Measurements from ENCODE around the gene FAM53B.

Gene FAM53B

GRCh38 chr10:124637746-124638145 is 106.4 kb downstream of the FAM53B start:
- no peaks in the 10 kb centered on the region for H3K4me1 ChIP-seq (ENCODE audit: control insufficient read depth, insufficient read depth, low read length)
- no peak overlapping the region for H3K27ac ChIP-seq (ENCODE audit: low read length)
- H3K9me3 ChIP-seq (ENCODE audit: control insufficient read depth, insufficient read depth, low read length): no peaks in the 10 kb centered on the region
- H3K4me3 ChIP-seq (ENCODE audit: low read length): no peak overlapping the region
- no peak for DNase-seq (ENCODE audit: low read depth, low spot score)
- H3K36me3 ChIP-seq (ENCODE audit: control insufficient read depth, insufficient read depth, low read length): no peaks in the 10 kb centered on the region; the same call in 1 of the 2 replicates
- no peaks in the 10 kb centered on the region for H3K27me3 ChIP-seq (ENCODE audit: control insufficient read depth, insufficient read depth, low read length)
- WGBS (ENCODE audit: insufficient coverage, insufficient read length): no CpG with 5 or more reads among the region's 8 CpGs

- Histone ChIP-seq H3K27me3 (ENCODE audit: control insufficient read depth, insufficient read depth, low read length) (no peaks in the 10 kb centered on the region), H3K4me1 (ENCODE audit: control insufficient read depth, insufficient read depth, low read length) (no peaks in the 10 kb centered on the region), H3K4me3 (ENCODE audit: low read length) (no peak overlapping the region), H3K9me3 (ENCODE audit: control insufficient read depth, insufficient read depth, low read length) (no peaks in the 10 kb centered on the region), H3K36me3 (ENCODE audit: control insufficient read depth, insufficient read depth, low read length) (no peaks in the 10 kb centered on the region; the same call in 1 of the 2 replicates), H3K27ac (ENCODE audit: low read length) (no peak overlapping the region)
- no peak for DNase-seq (ENCODE audit: low read depth, low spot score)
- WGBS (ENCODE audit: insufficient coverage, insufficient read length): no CpG with 5 or more reads among the region's 14 CpGs
These were observed 107.0 kb downstream of the FAM53B start for GRCh38 chr10:124637091-124637700.

GRCh38 chr10:124636271-124636995 is 107.7 kb downstream of the FAM53B start:
- no peak overlapping the region for H3K4me3 ChIP-seq (ENCODE audit: low read length)
- no peaks in the 10 kb centered on the region for H3K4me1 ChIP-seq (ENCODE audit: control insufficient read depth, insufficient read depth, low read length)
- no peaks in the 10 kb centered on the region for H3K9me3 ChIP-seq (ENCODE audit: control insufficient read depth, insufficient read depth, low read length)
- H3K27ac ChIP-seq (ENCODE audit: low read length): no peak overlapping the region
- no peaks in the 10 kb centered on the region for H3K36me3 ChIP-seq (ENCODE audit: control insufficient read depth, insufficient read depth, low read length)
- no CpG with 5 or more reads among the region's 19 CpGs for WGBS (ENCODE audit: insufficient coverage, insufficient read length)
- H3K27me3 ChIP-seq (ENCODE audit: control insufficient read depth, insufficient read depth, low read length): no peaks in the 10 kb centered on the region
- DNase-seq (ENCODE audit: low read depth, low spot score): no peak

GRCh38 chr10:124632566-124632965 is 111.6 kb downstream of the FAM53B start:
- Histone ChIP-seq H3K4me1 (ENCODE audit: control insufficient read depth, insufficient read depth, low read length) (peaks cover 9% of the 10 kb centered on the region), H3K4me3 (ENCODE audit: low read length) (no peak overlapping the region), H3K9me3 (ENCODE audit: control insufficient read depth, insufficient read depth, low read length) (no peaks in the 10 kb centered on the region), H3K36me3 (ENCODE audit: control insufficient read depth, insufficient read depth, low read length) (no peaks in the 10 kb centered on the region), H3K27me3 (ENCODE audit: control insufficient read depth, insufficient read depth, low read length) (no peaks in the 10 kb centered on the region), H3K27ac (ENCODE audit: low read length) (no peak overlapping the region)
- DNase-seq (ENCODE audit: low read depth, low spot score): no peak
- WGBS (ENCODE audit: insufficient coverage, insufficient read length): no CpG with 5 or more reads among the region's 10 CpGs

DNA sequence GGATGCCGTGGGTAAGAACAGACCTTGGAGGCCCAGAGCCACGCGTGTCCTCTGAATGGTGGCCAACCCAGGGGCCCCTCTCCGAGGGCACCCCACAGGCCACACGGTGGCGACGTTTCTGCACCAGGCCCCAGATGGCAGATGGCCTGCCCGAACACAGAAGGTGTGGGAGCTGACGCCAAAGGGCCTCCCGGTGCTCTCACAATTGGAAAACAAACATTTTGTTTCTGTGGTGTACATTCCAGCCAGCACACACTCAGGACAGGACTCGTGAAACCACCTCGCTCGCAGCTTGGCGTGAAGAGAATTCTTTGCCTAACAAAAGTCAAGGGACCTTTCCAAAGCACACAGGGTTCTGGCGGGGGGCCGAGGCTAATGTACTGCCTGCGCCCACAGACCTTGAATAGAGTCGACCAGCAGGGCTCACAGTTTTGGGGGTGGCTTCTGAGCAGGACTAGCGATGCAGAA is 112.1 kb downstream of the FAM53B start:
- no CpG with 5 or more reads among the region's 19 CpGs for WGBS (ENCODE audit: insufficient coverage, insufficient read length)

DNA sequence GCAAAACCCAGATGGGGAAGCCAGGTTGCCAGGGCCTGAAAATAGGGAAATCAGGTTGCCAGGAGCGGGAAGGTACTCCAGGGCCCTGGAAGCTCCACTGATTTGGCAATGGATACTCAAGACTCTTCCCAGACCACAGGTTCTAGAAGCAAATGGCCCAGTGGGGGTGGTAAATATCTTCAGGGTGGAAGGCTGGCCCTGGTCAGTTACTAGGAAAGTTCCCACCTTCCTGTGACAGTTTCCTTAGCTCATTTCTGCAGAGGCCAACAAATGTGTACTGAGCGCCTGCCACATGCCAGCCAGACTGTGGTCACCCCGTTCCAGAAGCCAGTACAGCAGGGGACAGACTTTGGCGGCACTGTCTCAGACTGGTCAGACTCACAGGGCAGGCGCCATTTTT is 113.6 kb downstream of the FAM53B start:
- no CpG with 5 or more reads among the region's 5 CpGs for WGBS (ENCODE audit: insufficient coverage, insufficient read length)

More for the DNA sequence above, 112.1 kb downstream of the FAM53B start:
- Histone ChIP-seq H3K27ac (ENCODE audit: low read length) (no peak overlapping the region), H3K4me3 (ENCODE audit: low read length) (no peak overlapping the region), H3K4me1 (ENCODE audit: control insufficient read depth, insufficient read depth, low read length) (peaks cover 9% of the 10 kb centered on the region), H3K9me3 (ENCODE audit: control insufficient read depth, insufficient read depth, low read length) (no peaks in the 10 kb centered on the region), H3K27me3 (ENCODE audit: control insufficient read depth, insufficient read depth, low read length) (no peaks in the 10 kb centered on the region), H3K36me3 (ENCODE audit: control insufficient read depth, insufficient read depth, low read length) (no peaks in the 10 kb centered on the region)
- DNase-seq (ENCODE audit: low read depth, low spot score): no peak

DNA sequence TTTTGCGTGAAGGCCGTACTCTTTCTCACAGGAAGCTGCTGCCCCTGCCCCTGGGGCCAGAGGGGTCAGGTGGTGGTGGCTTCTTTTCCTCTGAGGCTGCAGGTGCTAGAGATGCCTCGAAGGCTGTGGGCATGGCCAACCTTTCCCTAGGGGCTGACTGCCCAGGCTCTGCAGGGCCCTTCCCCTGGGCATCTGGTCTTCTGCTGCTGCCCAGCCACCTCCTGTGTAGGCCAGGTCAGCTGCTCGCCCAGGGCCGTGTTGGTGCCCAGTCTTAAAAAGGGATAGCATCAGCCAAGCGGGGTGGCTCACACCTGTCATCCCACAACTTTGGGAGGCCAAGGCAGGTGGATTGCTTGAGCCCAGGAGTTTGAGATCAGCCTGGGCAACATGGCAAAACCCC is 114.3 kb downstream of the FAM53B start:
- Histone ChIP-seq H3K27ac (ENCODE audit: low read length) (no peak overlapping the region), H3K4me1 (ENCODE audit: control insufficient read depth, insufficient read depth, low read length) (peaks cover 13% of the 10 kb centered on the region), H3K36me3 (ENCODE audit: control insufficient read depth, insufficient read depth, low read length) (no peaks in the 10 kb centered on the region; the same call in 1 of the 2 replicates), H3K27me3 (ENCODE audit: control insufficient read depth, insufficient read depth, low read length) (no peaks in the 10 kb centered on the region), H3K4me3 (ENCODE audit: low read length) (no peak overlapping the region), H3K9me3 (ENCODE audit: control insufficient read depth, insufficient read depth, low read length) (no peaks in the 10 kb centered on the region)
- no peak for DNase-seq (ENCODE audit: low read depth, low spot score)
- WGBS (ENCODE audit: insufficient coverage, insufficient read length): no CpG with 5 or more reads among the region's 6 CpGs

More for the DNA sequence above, 113.6 kb downstream of the FAM53B start:
- no peaks in the 10 kb centered on the region for H3K9me3 ChIP-seq (ENCODE audit: control insufficient read depth, insufficient read depth, low read length)
- H3K27ac ChIP-seq (ENCODE audit: low read length): no peak overlapping the region
- H3K36me3 ChIP-seq (ENCODE audit: control insufficient read depth, insufficient read depth, low read length): no peaks in the 10 kb centered on the region; the same call in 1 of the 2 replicates
- peaks cover 13% of the 10 kb centered on the region for H3K4me1 ChIP-seq (ENCODE audit: control insufficient read depth, insufficient read depth, low read length)
- no peak overlapping the region for H3K4me3 ChIP-seq (ENCODE audit: low read length)
- H3K27me3 ChIP-seq (ENCODE audit: control insufficient read depth, insufficient read depth, low read length): no peaks in the 10 kb centered on the region
- DNase-seq (ENCODE audit: low read depth, low spot score): no peak

- WGBS (ENCODE audit: insufficient coverage, insufficient read length): no CpG with 5 or more reads among the region's 6 CpGs
- H3K27ac ChIP-seq (ENCODE audit: low read length): no peak overlapping the region
These were observed 114.8 kb downstream of the FAM53B start for GRCh38 chr10:124629415-124629814.

GRCh38 chr10:124628676-124629021 is 115.5 kb downstream of the FAM53B start:
- Histone ChIP-seq H3K4me3 (ENCODE audit: low read length) (no peak overlapping the region), H3K27ac (ENCODE audit: low read length) (no peak overlapping the region), H3K4me1 (ENCODE audit: control insufficient read depth, insufficient read depth, low read length) (peaks cover 14% of the 10 kb centered on the region), H3K36me3 (ENCODE audit: control insufficient read depth, insufficient read depth, low read length) (no peaks in the 10 kb centered on the region; the same call in 1 of the 2 replicates), H3K9me3 (ENCODE audit: control insufficient read depth, insufficient read depth, low read length) (no peaks in the 10 kb centered on the region), H3K27me3 (ENCODE audit: control insufficient read depth, insufficient read depth, low read length) (no peaks in the 10 kb centered on the region)
- no peak for DNase-seq (ENCODE audit: low read depth, low spot score)
- WGBS (ENCODE audit: insufficient coverage, insufficient read length): no CpG with 5 or more reads among the region's 9 CpGs

More at GRCh38 chr10:124629415-124629814, 114.8 kb downstream of the FAM53B start:
- H3K27me3 ChIP-seq (ENCODE audit: control insufficient read depth, insufficient read depth, low read length): no peaks in the 10 kb centered on the region
- H3K36me3 ChIP-seq (ENCODE audit: control insufficient read depth, insufficient read depth, low read length): no peaks in the 10 kb centered on the region; the same call in 1 of the 2 replicates
- no peaks in the 10 kb centered on the region for H3K9me3 ChIP-seq (ENCODE audit: control insufficient read depth, insufficient read depth, low read length)
- DNase-seq (ENCODE audit: low read depth, low spot score): no peak
- H3K4me3 ChIP-seq (ENCODE audit: low read length): no peak overlapping the region
- peaks cover 13% of the 10 kb centered on the region for H3K4me1 ChIP-seq (ENCODE audit: control insufficient read depth, insufficient read depth, low read length)

DNA sequence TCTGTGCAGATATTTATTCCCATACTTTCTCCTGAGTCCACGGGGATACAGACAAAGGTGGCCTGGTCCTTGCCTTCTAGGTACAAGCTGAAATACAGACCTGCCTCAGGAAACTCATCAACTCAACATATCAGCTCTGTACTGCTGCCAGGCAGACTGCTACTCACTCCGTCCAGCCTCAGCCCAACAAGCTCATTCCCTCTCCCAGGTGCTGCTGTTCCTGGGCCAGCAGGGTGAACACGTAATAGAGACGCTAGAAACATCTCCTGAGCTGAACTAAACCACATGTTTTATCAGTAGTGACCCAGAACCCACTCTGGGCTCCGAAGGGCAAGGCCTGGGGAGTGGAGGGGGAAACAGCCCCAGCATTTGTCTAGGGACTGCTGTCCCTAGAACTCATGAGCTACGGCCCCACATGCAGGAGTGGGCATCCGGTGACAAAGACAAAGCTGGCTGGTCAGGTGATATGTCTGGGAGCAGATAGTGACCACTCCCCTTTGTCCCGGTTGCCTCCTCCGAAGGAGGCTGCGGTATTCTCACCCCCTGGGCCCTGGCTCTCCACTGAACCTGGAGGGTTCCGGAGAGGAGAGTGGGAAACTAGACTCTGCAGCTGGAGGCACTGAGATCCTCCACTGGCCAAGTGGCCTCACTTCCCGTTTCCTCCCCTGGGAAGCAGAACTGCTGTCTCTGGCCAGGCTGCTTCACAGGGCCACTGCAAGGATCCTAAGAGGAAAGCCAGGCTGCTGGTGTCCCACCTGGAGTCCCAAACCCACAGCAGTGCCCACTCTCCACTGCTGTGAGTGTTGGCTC is 116.1 kb downstream of the FAM53B start:
- H3K4me3 ChIP-seq (ENCODE audit: low read length): no peak overlapping the region
- peaks cover 14% of the 10 kb centered on the region for H3K4me1 ChIP-seq (ENCODE audit: control insufficient read depth, insufficient read depth, low read length)
- no peak for DNase-seq (ENCODE audit: low read depth, low spot score)
- no peaks in the 10 kb centered on the region; the same call in 1 of the 2 replicates for H3K36me3 ChIP-seq (ENCODE audit: control insufficient read depth, insufficient read depth, low read length)
- no peaks in the 10 kb centered on the region for H3K27me3 ChIP-seq (ENCODE audit: control insufficient read depth, insufficient read depth, low read length)
- H3K27ac ChIP-seq (ENCODE audit: low read length): no peak overlapping the region
- no CpG with 5 or more reads among the region's 12 CpGs for WGBS (ENCODE audit: insufficient coverage, insufficient read length)
- no peaks in the 10 kb centered on the region for H3K9me3 ChIP-seq (ENCODE audit: control insufficient read depth, insufficient read depth, low read length)
